ENCODE results near the gene EPHA5.

EPHA5 gene

GRCh38 chr4:65651031-65651430 is 19.3 kb downstream of the EPHA5 start:
- no peak overlapping the region for H3K4me3 ChIP-seq (replicated peaks; ENCODE audit: insufficient read depth, low read length)
- no peak for DNase-seq (ENCODE audit: low read depth in 1 of 2, low spot score in 1 of 2)
- no peaks in the 10 kb centered on the region for H3K27me3 ChIP-seq (ENCODE audit: insufficient read depth, poor library complexity, severe bottlenecking)
- no peak for TF ChIP-seq GABPA (IDR thresholded peaks at IDR 0.05; ENCODE audit: low read depth)
- no peak for TF ChIP-seq REST (IDR thresholded peaks at IDR 0.05; ENCODE audit: insufficient replicate concordance, low read depth)
- TF ChIP-seq SPI1 (IDR thresholded peaks at IDR 0.05; ENCODE audit: borderline replicate concordance, low read depth), result no peak
- TF ChIP-seq CTCF (IDR thresholded peaks at IDR 0.05; ENCODE audit: insufficient read depth, low read length), result no peak
- no peak for TF ChIP-seq POLR2AphosphoS5 (IDR thresholded peaks at IDR 0.05; ENCODE audit: low read depth)
- H3K27ac ChIP-seq (replicated peaks), result no peak overlapping the region

GRCh38 chr4:65646136-65646535 is 24.2 kb downstream of the EPHA5 start:
- no peak overlapping the region for H3K27ac ChIP-seq (replicated peaks)
- TF ChIP-seq CTCF (IDR thresholded peaks at IDR 0.05; ENCODE audit: insufficient read depth, low read length) (no peak), POLR2AphosphoS5 (IDR thresholded peaks at IDR 0.05; ENCODE audit: low read depth) (no peak), REST (IDR thresholded peaks at IDR 0.05; ENCODE audit: insufficient replicate concordance, low read depth) (no peak), SPI1 (IDR thresholded peaks at IDR 0.05; ENCODE audit: borderline replicate concordance, low read depth) (no peak), GABPA (IDR thresholded peaks at IDR 0.05; ENCODE audit: low read depth) (no peak)
- no peak for DNase-seq (ENCODE audit: low read depth in 1 of 2, low spot score in 1 of 2)

GRCh38 chr4:65645185-65645584 is 25.1 kb downstream of the EPHA5 start:
- no peaks in the 10 kb centered on the region for H3K27me3 ChIP-seq (ENCODE audit: insufficient read depth, poor library complexity, severe bottlenecking)
- no peak for TF ChIP-seq SPI1 (IDR thresholded peaks at IDR 0.05; ENCODE audit: borderline replicate concordance, low read depth)
- no peak for TF ChIP-seq POLR2AphosphoS5 (IDR thresholded peaks at IDR 0.05; ENCODE audit: low read depth)
- no peak for TF ChIP-seq GABPA (IDR thresholded peaks at IDR 0.05; ENCODE audit: low read depth)
- no peak for TF ChIP-seq CTCF (IDR thresholded peaks at IDR 0.05; ENCODE audit: insufficient read depth, low read length)
- TF ChIP-seq REST (IDR thresholded peaks at IDR 0.05; ENCODE audit: insufficient replicate concordance, low read depth), result no peak
- no peak overlapping the region for H3K27ac ChIP-seq (replicated peaks)
- H3K4me3 ChIP-seq (replicated peaks; ENCODE audit: insufficient read depth, low read length), result no peak overlapping the region
- DNase-seq (ENCODE audit: low read depth in 1 of 2, low spot score in 1 of 2), result no peak

More at GRCh38 chr4:65646136-65646535, 24.2 kb downstream of the EPHA5 start:
- no peaks in the 10 kb centered on the region for H3K27me3 ChIP-seq (ENCODE audit: insufficient read depth, poor library complexity, severe bottlenecking)
- no peak overlapping the region for H3K4me3 ChIP-seq (replicated peaks; ENCODE audit: insufficient read depth, low read length)
